Loucy (cell line): ENCODE data around the gene PCDHGB3.

ENCODE experiments used
- CTCF ChIP-seq: fragments of 200-600 bp; sonication (generic); conservative IDR thresholded peaks from 2 replicates; pipeline ENCODE4 v1.5.1; 2014; ENCODE audit warnings: mild to moderate bottlenecking, antibody characterized with exemption, low read length
- EZH2phosphoT487 ChIP-seq: fragments of 200-600 bp; IDR thresholded peaks from 2 replicates; pipeline ENCODE4 v1.6.1; 2018; ENCODE audit warnings: antibody characterized with exemption, mild to moderate bottlenecking, moderate library complexity, borderline replicate concordance

DNA sequence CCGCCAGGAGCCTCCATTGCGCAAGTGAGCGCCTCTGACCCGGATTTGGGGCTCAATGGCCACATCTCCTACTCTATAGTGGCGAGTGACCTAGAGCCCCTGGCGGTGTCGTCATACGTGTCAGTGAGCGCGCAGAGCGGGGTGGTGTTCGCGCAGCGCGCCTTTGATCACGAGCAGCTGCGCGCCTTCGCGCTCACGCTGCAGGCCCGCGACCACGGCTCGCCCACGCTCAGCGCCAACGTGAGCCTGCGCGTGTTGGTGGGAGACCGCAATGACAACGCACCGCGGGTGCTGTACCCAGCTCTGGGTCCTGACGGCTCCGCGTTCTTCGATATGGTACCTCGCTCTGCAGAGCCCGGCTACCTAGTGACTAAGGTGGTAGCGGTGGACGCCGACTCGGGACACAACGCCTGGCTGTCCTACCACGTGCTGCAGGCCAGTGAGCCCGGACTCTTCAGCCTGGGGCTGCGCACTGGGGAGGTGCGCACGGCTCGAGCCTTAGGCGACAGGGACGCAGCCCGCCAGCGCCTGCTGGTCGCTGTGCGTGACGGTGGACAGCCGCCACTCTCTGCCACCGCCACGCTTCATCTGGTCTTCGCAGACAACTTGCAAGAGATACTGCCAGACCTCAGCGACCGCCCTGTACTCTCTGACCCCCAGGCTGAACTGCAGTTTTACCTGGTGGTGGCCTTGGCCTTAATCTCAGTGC is 39.7 kb downstream of the PCDHGB3 start:
- TF ChIP-seq CTCF (no peak), EZH2phosphoT487 (no peak)
